Cardiac ventricle fibroblast (primary cell): ENCODE measurements around the gene LRRIQ1. TPM values are rescaled to one million over a fixed set of nuclear protein-coding genes. Genes with fewer than 3 reads are reported as not detected.

ENCODE experiments used
- total RNA-seq: library from RNA; depleted of rRNA; stranded (reverse); fragments of >200 nt; gene quantifications from 2 replicates; pipeline ENCODE4 v1.2.3, GENCODE V29; 2015

LRRIQ1 gene, protein sequence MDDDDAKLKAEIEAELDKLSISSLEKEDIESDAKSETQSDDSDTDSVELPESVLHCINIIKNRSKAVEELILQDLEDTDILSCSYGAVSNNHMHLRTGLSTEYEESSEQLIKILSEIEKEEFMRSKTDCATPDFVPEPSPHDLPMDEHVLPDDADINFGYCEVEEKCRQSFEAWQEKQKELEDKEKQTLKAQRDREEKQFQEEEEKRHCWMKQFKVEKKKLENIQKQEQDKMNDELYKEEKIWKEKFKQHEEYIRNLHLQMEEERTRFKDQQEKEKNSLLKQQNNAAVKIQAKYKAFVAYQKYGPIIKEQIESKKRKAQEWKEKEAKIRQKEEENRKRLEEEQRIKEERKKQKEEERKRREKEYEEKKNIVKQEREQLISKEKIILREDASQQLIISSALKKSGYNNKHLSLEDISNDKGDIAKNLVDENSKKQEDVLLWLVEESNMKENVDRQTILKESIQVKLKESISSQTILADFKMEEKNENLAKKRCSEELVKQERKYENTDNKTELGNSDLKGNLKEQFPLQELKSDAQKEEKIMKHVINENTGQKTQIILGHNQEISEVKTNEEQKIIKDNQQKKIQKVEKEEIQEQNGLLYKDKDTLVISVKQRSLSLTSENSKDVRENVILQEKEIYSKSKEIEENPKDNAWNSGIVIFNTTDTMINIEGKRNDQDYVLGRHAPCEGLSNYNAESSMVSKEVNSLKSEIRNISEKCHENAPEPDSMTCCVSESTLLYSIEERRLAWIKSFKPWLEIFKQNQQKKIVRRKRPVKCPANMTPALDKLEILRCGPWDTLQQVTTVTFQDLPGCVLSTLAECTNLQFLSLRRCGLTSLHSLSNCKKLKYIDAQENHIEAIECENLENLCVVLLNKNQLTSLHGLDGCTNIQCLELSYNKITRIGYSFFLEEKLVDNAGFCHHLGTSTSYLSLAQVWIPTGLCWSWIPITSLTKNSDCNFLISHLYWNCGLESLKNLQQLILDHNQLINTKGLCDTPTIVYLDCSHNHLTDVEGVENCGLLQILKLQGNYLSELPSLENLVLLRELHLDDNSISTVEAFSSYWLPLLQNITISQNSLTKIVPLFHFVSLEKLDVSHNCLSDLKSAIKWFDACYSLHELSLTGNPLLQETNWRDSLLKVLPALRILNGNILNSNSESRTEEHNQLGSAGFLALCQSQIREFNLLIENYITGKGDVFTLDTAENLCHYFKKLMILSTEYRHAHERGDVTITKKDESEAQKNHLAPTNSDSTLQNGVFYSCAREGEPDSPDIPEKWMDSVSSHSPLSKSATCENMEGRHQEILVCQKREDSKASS (N-terminal part only)
- not detected in 2 replicates for total RNA-seq

GRCh38 chr12:85036234-85036707 lies at the start of gene LRRIQ1, which contains the start of gene TSPAN19:
Gene LRRIQ1 (plus strand): TSS chr12:85036351. CDS start chr12:85038177, 1,826 bp downstream.
Gene TSPAN19 (minus strand): TSS chr12:85036277. CDS start chr12:85029946, 6,331 bp downstream.

GRCh38 chr12:85280165-85280983 lies 244.2 kb downstream of the LRRIQ1 start, which contains the start of gene ALX1:
Gene ALX1 (plus strand): TSS chr12:85280220. CDS start chr12:85280262, 42 bp downstream.

Other genes with a start within 250 kb of the LRRIQ1 start
- 2.9 and 3.2 TPM in 2 replicates for gene SLC6A15, start 123.6 kb upstream of the LRRIQ1 start, total RNA-seq
- not detected in 2 replicates for gene TSPAN19, start 74 bp upstream of the LRRIQ1 start, total RNA-seq
- 0.54 and 0.69 TPM in 2 replicates for gene ALX1, start 243.9 kb downstream of the LRRIQ1 start, total RNA-seq